H54 (cell line): Measurements from ENCODE around the gene DTHD1.

Experiments
- DNase-seq: peaks from one replicate; pipeline ENCODE4 v3.0.0; 2011; ENCODE audit warnings: low spot score, mixed read lengths; ENCODE audit not compliant: insufficient read length
- FAIRE-seq: peaks from 3 replicates; lab custom pipeline; 2011; peaks lifted over from hg19 to GRCh38; lab: Jason Lieb, UNC
- POLR2A ChIP-seq: IDR thresholded peaks from 2 replicates; pipeline ENCODE4 v1.6.1; 2011; ENCODE audit warnings: low read depth, mild to moderate bottlenecking, low read length

DTHD1 gene

GRCh38 chr4:36281384-36282106 lies at the start of gene DTHD1:
Gene DTHD1 (plus strand): TSS chr4:36281616. CDS start chr4:36281759, 143 bp downstream.
- no peak for DNase-seq
- TF ChIP-seq POLR2A = no peak
- FAIRE-seq = no peak

GRCh38 chr4:36233567-36234266 lies 47.7 kb upstream of the DTHD1 start:
- TF ChIP-seq POLR2A = no peak
- FAIRE-seq (no peak), DNase-seq (no peak)

GRCh38 chr4:36235306-36235705 lies 46.1 kb upstream of the DTHD1 start:
- TF ChIP-seq POLR2A = no peak
- FAIRE-seq (peak; percentile 62), DNase-seq (no peak)

- FAIRE-seq = no peak
- no peak for TF ChIP-seq POLR2A
- DNase-seq = no peak
Observed at GRCh38 chr4:36236159-36236558, 45.3 kb upstream of the DTHD1 start.

- TF ChIP-seq POLR2A = no peak
- FAIRE-seq (no peak), DNase-seq (no peak)
Observed at GRCh38 chr4:36237366-36238313, 43.8 kb upstream of the DTHD1 start.

GRCh38 chr4:36241771-36242170 lies 39.6 kb upstream of the DTHD1 start:
- TF ChIP-seq POLR2A = no peak
- FAIRE-seq = no peak
- DNase-seq = peak; percentile 14

- no peak for DNase-seq
- FAIRE-seq = no peak
Observed at GRCh38 chr4:36242629-36243354, 38.6 kb upstream of the DTHD1 start.

GRCh38 chr4:36243355-36244256 lies 37.8 kb upstream of the DTHD1 start:
- DNase-seq = peak; percentile 19

More at GRCh38 chr4:36242629-36243354, 38.6 kb upstream of the DTHD1 start:
- no peak for TF ChIP-seq POLR2A

GRCh38 chr4:36244257-36245082 lies 36.9 kb upstream of the DTHD1 start, which contains the start of gene ARAP2:
Gene ARAP2 (minus strand): TSS chr4:36244514. CDS start chr4:36229486, 15,028 bp downstream.
- DNase-seq (peak; percentile 48), FAIRE-seq (no peak)
- TF ChIP-seq POLR2A = no peak

More at GRCh38 chr4:36243355-36244256, 37.8 kb upstream of the DTHD1 start:
- FAIRE-seq = no peak
- no peak for TF ChIP-seq POLR2A

GRCh38 chr4:36249610-36250009 lies 31.8 kb upstream of the DTHD1 start:
- TF ChIP-seq POLR2A = no peak
- no peak for FAIRE-seq
- no peak for DNase-seq

- no peak for TF ChIP-seq POLR2A
- DNase-seq (no peak), FAIRE-seq (no peak)
Observed at GRCh38 chr4:36251983-36252382, 29.4 kb upstream of the DTHD1 start.

GRCh38 chr4:36254371-36254770 lies 27.0 kb upstream of the DTHD1 start:
- no peak for TF ChIP-seq POLR2A
- no peak for DNase-seq

More at GRCh38 chr4:36254371-36254770, 27.0 kb upstream of the DTHD1 start:
- FAIRE-seq = no peak
